Measurements from ENCODE around the gene TOMM7. TPM values are rescaled to one million over a fixed set of nuclear protein-coding genes. Genes with fewer than 3 reads are reported as not detected.

The TOMM7 gene
- polyA plus RNA-seq, 2 of the 4 experiments (the other 2 are of a cell fraction) = 526 to 685 TPM

DNA sequence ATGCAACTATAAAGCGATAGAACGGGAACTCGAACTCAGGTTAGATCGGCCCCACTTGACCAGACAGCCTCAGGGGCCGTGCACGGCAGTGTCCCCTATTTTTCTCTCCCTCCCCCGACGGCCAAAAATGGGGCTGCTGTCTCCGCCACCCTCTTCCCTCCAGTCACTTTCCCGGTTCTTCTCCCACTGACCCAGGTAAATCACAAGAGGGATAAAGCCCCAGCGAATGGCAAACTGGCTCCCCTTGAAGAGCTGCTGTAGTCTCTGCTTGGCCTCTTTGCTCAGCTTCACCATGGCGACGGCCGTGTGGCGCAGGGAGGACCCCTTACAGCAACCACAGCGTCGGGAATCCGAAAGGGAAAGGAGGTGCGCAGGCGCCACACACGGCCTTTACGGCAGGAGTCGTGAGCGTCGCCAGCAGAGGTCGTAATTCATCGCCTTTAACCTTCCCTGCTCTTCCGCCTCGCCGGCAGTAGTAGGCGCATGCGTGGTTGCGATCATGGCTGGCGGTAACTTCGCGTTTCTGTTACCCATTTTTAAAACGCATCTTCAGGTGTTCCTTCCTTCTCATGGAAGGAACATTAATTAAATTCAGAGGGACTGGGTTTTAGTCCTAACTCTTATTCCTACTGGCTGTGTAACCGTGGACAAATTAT is at the start of gene TOMM7 (continued):
- TF ChIP-seq, protein P1, sequence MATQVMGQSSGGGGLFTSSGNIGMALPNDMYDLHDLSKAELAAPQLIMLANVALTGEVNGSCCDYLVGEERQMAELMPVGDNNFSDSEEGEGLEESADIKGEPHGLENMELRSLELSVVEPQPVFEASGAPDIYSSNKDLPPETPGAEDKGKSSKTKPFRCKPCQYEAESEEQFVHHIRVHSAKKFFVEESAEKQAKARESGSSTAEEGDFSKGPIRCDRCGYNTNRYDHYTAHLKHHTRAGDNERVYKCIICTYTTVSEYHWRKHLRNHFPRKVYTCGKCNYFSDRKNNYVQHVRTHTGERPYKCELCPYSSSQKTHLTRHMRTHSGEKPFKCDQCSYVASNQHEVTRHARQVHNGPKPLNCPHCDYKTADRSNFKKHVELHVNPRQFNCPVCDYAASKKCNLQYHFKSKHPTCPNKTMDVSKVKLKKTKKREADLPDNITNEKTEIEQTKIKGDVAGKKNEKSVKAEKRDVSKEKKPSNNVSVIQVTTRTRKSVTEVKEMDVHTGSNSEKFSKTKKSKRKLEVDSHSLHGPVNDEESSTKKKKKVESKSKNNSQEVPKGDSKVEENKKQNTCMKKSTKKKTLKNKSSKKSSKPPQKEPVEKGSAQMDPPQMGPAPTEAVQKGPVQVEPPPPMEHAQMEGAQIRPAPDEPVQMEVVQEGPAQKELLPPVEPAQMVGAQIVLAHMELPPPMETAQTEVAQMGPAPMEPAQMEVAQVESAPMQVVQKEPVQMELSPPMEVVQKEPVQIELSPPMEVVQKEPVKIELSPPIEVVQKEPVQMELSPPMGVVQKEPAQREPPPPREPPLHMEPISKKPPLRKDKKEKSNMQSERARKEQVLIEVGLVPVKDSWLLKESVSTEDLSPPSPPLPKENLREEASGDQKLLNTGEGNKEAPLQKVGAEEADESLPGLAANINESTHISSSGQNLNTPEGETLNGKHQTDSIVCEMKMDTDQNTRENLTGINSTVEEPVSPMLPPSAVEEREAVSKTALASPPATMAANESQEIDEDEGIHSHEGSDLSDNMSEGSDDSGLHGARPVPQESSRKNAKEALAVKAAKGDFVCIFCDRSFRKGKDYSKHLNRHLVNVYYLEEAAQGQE (IDR thresholded peaks at IDR 0.05) = no peak
- TF ChIP-seq EHF (CRISPR knock-in tag; IDR thresholded peaks at IDR 0.05) = no peak
- TF ChIP-seq, protein P2, sequence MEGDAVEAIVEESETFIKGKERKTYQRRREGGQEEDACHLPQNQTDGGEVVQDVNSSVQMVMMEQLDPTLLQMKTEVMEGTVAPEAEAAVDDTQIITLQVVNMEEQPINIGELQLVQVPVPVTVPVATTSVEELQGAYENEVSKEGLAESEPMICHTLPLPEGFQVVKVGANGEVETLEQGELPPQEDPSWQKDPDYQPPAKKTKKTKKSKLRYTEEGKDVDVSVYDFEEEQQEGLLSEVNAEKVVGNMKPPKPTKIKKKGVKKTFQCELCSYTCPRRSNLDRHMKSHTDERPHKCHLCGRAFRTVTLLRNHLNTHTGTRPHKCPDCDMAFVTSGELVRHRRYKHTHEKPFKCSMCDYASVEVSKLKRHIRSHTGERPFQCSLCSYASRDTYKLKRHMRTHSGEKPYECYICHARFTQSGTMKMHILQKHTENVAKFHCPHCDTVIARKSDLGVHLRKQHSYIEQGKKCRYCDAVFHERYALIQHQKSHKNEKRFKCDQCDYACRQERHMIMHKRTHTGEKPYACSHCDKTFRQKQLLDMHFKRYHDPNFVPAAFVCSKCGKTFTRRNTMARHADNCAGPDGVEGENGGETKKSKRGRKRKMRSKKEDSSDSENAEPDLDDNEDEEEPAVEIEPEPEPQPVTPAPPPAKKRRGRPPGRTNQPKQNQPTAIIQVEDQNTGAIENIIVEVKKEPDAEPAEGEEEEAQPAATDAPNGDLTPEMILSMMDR (IDR thresholded peaks at IDR 0.05) = no peak; the same call in 2 of the 3 replicates
- TF ChIP-seq RFX5 (IDR thresholded peaks at IDR 0.05) = no peak
- TF ChIP-seq ZNF302 (CRISPR knock-in tag; IDR thresholded peaks at IDR 0.05) = no peak
- TF ChIP-seq POLR2AphosphoS2 (conservative IDR thresholded peaks at IDR 0.05; ENCODE audit: low read length) = no peak
- no peak for TF ChIP-seq NFE2L2 (conservative IDR thresholded peaks at IDR 0.05; ENCODE audit: low read length)
- TF ChIP-seq PHF8 (IDR thresholded peaks at IDR 0.05; ENCODE audit: borderline replicate concordance, low read depth) = peak; percentile 45; the same call in 1 of the 2 replicates
- TF ChIP-seq KDM1A (IDR thresholded peaks at IDR 0.05; ENCODE audit: low read depth) = no peak
- no peak for TF ChIP-seq HDAC2 (IDR thresholded peaks at IDR 0.05)
- TF ChIP-seq CHD2 (IDR thresholded peaks at IDR 0.05; ENCODE audit: low read length, partially characterized antibody) = no peak
- TF ChIP-seq, protein P3, sequence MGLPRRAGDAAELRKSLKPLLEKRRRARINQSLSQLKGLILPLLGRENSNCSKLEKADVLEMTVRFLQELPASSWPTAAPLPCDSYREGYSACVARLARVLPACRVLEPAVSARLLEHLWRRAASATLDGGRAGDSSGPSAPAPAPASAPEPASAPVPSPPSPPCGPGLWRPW (IDR thresholded peaks at IDR 0.05) = no peak
- TF ChIP-seq CBX2 (IDR thresholded peaks at IDR 0.05; ENCODE audit: borderline replicate concordance, low read depth) = no peak
- TF ChIP-seq EP300 (IDR thresholded peaks at IDR 0.05) = no peak
- no peak for TF ChIP-seq BHLHE40 (IDR thresholded peaks at IDR 0.05; ENCODE audit: low read depth, low read length)
- TF ChIP-seq, protein P4, sequence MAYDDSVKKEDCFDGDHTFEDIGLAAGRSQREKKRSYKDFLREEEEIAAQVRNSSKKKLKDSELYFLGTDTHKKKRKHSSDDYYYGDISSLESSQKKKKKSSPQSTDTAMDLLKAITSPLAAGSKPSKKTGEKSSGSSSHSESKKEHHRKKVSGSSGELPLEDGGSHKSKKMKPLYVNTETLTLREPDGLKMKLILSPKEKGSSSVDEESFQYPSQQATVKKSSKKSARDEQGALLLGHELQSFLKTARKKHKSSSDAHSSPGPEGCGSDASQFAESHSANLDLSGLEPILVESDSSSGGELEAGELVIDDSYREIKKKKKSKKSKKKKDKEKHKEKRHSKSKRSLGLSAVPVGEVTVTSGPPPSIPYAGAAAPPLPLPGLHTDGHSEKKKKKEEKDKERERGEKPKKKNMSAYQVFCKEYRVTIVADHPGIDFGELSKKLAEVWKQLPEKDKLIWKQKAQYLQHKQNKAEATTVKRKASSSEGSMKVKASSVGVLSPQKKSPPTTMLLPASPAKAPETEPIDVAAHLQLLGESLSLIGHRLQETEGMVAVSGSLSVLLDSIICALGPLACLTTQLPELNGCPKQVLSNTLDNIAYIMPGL (CRISPR knock-in tag; IDR thresholded peaks at IDR 0.05; ENCODE audit: borderline replicate concordance) = no peak
- TF ChIP-seq RAD21 (conservative IDR thresholded peaks at IDR 0.05 in 1 of 2, IDR thresholded peaks at IDR 0.05 in 1 of 2) = 0 out of 5 replicates have a peak, but pooled peaks of 1 of the 2 experiments have one; percentile 10
- TF ChIP-seq ZSCAN20 (CRISPR knock-in tag; IDR thresholded peaks at IDR 0.05) = no peak
- TF ChIP-seq MAZ (IDR thresholded peaks at IDR 0.05; ENCODE audit: borderline replicate concordance, low read depth, low read length) = no peak
- TF ChIP-seq NPAS2 (CRISPR knock-in tag; IDR thresholded peaks at IDR 0.05; ENCODE audit: borderline replicate concordance) = no peak
- TF ChIP-seq CBX8 (IDR thresholded peaks at IDR 0.05) = no peak
- no peak for TF ChIP-seq MAFK (IDR thresholded peaks at IDR 0.05; ENCODE audit: partially characterized antibody)
- TF ChIP-seq TP53 (CRISPR knock-in tag; IDR thresholded peaks at IDR 0.05) = no peak
- TF ChIP-seq FOXS1 (CRISPR knock-in tag; IDR thresholded peaks at IDR 0.05) = no peak
